IPS-NIHi11 (cell line): ENCODE results near the gene ZNF827.

ENCODE experiments used
- DNase-seq: peaks from one replicate; pipeline ENCODE4 v3.0.0; 2012; ENCODE audit warnings: mixed read lengths, low spot score

ZNF827 gene

DNA sequence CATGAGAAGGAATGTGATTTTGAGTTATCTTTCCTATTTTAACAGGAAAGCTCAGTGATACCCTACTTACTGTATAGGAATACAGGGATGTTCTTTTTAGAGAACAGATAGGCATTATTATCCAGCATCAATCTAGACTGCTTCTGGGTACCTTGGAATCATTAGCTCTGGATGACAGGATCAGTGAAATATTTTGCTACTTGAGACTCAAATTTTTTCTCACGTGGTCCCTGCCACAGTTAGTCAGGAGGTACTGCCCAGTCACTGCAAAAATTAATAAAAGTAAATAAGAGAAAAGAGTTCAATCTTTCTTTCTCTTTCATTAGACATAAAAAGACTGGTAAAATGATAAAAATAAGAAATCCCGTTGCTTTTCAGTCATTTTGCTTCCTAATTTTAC lies 5.5 kb downstream of the ZNF827 start:
- no peak for DNase-seq

DNA sequence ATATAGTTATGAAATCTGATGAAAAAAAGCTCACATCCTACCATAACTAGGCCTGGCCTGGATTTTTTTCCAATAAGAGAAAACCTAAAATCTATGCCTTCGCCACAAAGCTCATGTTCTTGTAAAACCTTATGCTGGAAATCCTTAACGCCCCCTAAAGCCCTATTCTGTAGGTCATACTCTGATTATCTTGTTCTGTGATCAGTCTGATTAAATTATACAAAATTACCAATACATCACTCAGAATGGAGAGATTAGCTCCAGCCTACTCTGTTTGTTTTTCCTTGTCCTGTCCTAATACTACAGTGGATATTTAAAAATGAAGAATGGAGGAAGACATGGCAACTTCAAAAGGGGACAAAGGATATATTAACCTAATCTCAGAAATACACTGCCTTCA lies 7.2 kb downstream of the ZNF827 start:
- no peak for DNase-seq

DNA sequence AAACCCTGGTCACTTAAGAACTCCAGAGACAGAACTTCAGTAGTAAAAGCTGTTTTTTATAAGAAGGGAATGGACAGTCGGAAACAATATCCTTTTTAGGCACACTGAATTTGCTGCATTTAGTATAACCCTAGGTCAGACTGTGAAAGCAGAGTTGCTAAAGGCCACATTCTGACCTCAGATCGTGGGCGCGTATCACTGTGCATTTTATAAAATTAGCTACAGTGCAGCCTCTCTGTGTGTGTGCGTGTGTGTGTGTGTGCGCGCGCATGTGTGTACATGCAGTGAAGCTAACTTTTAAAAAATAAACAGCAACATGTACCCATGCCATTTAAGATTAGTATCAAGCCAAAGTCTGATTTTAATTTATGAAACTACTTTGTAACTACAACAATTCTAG lies 8.0 kb downstream of the ZNF827 start:
- no peak for DNase-seq

DNA sequence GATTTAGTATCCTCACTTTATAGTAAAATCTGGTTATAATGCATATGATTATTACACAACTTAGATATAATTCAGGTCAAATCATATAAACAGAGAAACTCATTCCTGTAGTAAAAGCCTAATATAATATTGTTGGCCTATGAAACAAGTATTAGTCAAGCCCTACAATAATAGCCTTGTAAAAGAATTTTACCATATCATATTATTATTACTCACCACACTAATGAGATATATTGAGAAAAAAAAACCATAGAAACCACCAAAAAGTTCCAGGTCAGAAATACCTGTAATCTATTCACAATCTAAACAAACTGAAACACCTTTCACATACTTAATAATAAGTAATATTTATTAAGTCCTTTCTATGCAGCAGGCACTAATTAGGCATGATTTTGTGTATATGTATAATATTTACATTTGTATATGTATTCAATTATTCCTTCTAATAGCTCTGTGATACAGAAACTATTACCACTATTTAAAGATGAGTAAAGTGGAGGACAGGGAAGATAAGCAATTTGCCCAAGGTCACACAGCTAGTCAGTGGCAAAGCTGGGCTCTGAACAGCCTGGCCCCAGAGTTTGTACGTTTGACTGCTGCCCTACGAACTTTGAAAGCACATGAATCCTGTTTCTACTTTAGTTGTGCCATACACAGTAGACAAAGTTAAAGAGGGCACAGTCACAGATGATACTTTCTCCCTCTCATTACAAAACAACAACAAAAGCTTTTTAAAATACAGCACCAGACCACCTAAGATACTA lies 9.0 kb downstream of the ZNF827 start:
- no peak for DNase-seq

DNA sequence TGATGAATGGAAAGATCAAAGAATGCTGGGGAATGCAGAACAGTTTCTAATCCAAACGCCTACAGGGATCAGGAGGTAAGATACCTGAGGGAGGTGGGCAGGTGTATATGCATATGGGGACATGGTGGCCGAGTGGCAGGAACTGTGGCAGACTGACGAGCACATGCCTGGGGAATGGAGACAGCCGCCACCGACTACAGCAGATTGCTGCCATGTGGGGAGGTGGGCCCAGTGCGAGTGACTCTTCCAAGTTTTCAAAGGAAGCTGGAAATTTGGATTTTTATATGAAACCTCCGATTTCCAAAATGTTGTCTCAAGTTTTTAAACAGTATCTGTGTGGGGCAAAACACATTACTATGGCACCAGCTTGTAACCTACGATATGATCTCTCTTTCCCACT lies 9.9 kb downstream of the ZNF827 start:
- DNase-seq, result no peak

GRCh38 chr4:145927030-145927429 lies 11.6 kb downstream of the ZNF827 start:
- no peak for DNase-seq

- DNase-seq, result no peak
Observed at GRCh38 chr4:145921231-145921630, 17.4 kb downstream of the ZNF827 start.

- DNase-seq, result no peak
Observed at GRCh38 chr4:145920205-145920604, 18.4 kb downstream of the ZNF827 start.

DNA sequence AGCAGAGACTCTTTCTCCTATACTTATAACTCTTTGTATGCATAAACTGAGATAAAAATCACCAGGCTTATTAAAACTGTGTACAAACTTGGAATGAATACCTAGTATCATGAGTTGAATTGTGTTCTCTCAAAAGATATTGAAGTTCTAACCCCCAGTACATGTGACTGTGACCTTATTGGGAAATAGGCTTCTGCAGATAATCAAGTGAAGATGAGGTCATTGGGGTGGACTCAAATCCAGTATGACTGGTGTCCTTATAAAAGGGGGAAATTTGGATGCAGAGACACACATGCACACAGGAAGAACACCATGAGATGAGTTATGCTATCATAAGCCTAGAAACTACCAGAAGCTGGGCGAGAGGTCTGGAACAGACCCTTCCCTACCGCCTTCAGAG lies 26.2 kb downstream of the ZNF827 start:
- no peak for DNase-seq

DNA sequence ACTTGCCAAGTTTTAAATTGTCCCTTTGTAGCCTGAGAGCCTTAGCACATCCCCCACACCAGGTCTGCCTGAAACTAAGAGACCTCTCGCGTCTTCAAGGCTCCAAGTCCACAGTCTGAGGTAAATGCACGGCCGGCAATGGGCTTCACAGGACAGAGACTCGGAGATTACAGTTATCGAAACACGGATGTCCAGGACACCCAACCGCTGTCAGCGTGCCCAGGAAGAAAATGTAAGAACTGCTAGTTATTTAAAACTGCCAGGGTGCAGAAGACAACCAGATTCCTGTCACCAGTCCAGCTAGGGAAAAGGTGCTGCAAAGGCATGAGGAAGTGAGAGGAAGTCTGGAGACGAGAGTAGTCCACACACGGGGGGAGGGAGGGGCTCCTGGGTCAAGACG lies 28.9 kb downstream of the ZNF827 start:
- no peak for DNase-seq

- peak; percentile 81 for DNase-seq
Observed at GRCh38 chr4:145909281-145909715, 29.3 kb downstream of the ZNF827 start.

DNA sequence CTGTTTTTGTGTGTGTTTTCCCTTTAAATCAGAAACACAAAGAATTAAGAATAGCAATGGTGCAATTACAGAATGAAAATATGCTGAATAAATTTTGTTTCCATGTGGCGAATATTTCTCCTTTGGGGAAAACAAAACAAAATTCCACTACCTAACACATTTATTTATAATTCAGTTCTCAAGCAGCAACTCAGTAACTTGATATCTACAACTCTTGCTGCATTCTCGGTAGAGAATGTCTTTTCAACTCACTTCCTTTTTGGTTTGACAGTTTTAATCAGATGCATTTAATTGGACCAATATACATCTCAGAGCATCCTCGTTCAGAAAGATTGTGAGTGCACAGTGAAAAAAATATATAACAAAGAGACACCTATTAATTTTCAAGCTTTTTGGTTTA lies 30.8 kb downstream of the ZNF827 start:
- DNase-seq, result no peak

GRCh38 chr4:145907390-145907789 lies 31.2 kb downstream of the ZNF827 start:
- no peak for DNase-seq

- no peak for DNase-seq
Observed at GRCh38 chr4:145904413-145905177, 34.0 kb downstream of the ZNF827 start.

DNA sequence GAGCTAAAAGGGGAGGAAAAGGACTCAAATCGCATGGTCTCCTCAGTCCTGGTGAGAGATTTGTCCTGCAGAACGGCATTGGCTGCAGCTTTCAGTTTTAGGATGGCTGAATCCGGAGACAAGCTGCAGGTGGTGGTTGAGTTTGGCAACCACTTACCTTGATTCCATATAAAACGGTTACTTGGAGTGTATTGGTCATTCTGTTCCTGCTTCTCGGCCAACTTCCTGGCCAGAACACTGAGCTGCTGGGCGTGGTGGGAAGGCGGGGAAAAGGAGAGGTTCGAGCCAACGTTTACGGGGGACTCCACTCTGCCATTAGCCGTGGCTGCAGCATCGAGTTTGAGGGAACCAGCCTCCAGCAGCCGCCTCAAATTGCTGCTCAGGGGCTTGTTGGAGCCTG lies 36.1 kb downstream of the ZNF827 start:
- DNase-seq, result no peak

GRCh38 chr4:145899886-145900460 lies 38.6 kb downstream of the ZNF827 start:
- DNase-seq, result no peak

- no peak for DNase-seq
Observed at GRCh38 chr4:145898926-145899531, 39.6 kb downstream of the ZNF827 start.

DNA sequence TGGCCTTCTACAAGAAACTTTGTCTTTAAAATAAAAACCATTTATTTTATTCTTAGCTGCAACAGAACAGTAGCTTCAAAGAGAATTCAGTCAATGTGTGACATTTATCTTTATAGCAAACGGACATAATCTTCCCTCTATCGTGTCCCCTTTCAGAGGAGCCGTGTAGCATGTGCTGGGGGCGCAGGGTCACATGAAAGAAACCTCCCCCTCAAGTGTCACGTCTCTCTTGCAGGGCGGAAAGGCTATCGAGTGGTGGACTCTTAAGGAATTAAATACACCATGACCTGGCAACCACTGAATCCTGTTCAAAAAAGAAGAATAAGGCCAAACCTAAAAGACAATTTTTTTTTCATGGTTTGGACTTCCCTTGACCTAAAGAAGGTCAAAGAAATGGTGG lies 40.2 kb downstream of the ZNF827 start:
- no peak for DNase-seq

- DNase-seq, result no peak
Observed at GRCh38 chr4:145895056-145895455, 43.6 kb downstream of the ZNF827 start.

DNA sequence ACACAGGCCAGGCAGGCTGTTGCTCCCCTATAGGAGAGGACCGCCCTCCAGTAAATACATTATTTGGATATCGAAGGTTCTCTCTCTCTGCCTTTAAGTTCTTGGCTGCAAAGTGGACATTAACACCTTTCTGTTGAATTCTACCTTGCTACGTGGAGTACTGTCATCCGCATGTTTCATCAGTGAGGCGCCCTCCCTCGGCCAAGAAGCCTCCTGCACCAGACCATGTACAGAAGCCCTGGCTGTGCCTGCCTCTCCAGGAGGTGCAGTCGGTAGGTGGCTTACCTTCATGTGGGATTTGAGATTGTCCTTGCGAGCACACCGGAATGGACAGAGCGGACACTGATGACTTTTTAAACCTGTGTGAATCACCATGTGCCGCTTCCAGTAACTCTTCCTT lies 46.7 kb downstream of the ZNF827 start:
- DNase-seq, result peak; percentile 17

DNA sequence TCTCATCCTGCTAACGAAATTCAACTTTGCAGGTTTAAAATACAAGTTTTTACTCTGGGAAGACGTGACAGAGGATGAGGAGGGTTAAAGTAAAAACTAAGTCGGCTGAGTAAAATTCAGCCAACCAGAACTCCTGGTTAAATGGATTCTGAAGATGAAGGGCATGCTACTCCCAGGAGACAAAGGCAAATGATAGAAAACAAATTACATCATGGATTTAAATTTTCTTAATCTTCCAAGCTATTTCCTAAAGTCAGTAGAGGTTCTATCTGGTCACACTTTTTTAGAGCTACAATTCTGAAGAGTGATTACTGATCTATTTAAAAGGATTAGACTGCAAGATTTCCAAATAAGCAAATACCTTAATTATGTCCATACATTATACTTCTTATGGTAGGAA lies 47.9 kb downstream of the ZNF827 start:
- no peak for DNase-seq

DNA sequence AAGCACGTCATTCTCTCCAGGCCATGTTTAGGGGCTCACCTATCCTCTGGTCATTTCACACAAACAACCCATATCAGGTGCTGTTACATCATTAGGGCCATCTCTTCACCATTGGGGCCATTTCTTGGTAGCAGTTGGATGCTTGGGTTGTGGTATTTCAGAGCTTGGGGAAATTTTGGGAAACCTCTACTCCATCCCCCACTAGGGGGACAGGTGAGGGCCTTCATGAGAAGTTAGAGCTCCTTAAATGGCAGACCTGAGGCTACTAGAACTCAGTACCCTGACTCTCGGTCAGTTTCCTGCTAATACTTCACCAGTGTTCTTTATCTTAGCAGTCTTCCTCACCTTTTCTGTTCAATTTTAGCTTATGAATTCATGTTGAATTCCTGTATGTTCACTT lies 50.2 kb downstream of the ZNF827 start:
- peak; percentile 19 for DNase-seq
